HL-60/S4 (cell line): ENCODE results near the gene SLC35B2.

Source experiments
- in situ Hi-C: fragments of 300-500 bp; cut with MboI; formaldehyde crosslinking; loops from 2 replicates; pipeline ENCODE4 v1.14.3; 2022; ENCODE audit warnings: low sequenced_read_pairs

The SLC35B2 gene

GRCh38 chr6:44255105-44255808 is 2.1 kb downstream of the SLC35B2 start:
- in situ Hi-C loops, result no loop called here

GRCh38 chr6:44254191-44255104 is 2.9 kb downstream of the SLC35B2 start:
- in situ Hi-C loops, result no loop called here

GRCh38 chr6:44253307-44254101 is 3.8 kb downstream of the SLC35B2 start:
- in situ Hi-C loops, result no loop called here

GRCh38 chr6:44251576-44252524 is 5.5 kb downstream of the SLC35B2 start:
- in situ Hi-C loops, result no loop called here

- in situ Hi-C loops, result no loop called here
Observed at GRCh38 chr6:44250718-44251123, 6.6 kb downstream of the SLC35B2 start.

- in situ Hi-C loops, result no loop called here
Observed at GRCh38 chr6:44250067-44250717, 7.1 kb downstream of the SLC35B2 start.

- in situ Hi-C loops, result loop anchor here (5.0 kb wide), 1 partner anchor 77 kb away; no protein-coding TSS in a partner anchor
Observed at GRCh38 chr6:44249082-44249748, 8.1 kb downstream of the SLC35B2 start.

GRCh38 chr6:44248579-44248978 is 8.7 kb downstream of the SLC35B2 start:
- in situ Hi-C loops, result loop anchor here (5.0 kb wide), 1 partner anchor 76 kb away; no protein-coding TSS in a partner anchor

- in situ Hi-C loops, result loop anchor here (5.0 kb wide), 1 partner anchor 75 kb away; no protein-coding TSS in a partner anchor
Observed at GRCh38 chr6:44247338-44248302, 9.7 kb downstream of the SLC35B2 start.

- in situ Hi-C loops, result loop anchor here (5.0 kb wide), 1 partner anchor 74 kb away; no protein-coding TSS in a partner anchor
Observed at GRCh38 chr6:44246663-44247337, 10.5 kb downstream of the SLC35B2 start, which contains the start of gene HSP90AB1. Gene HSP90AB1, plus strand, starts transcription at chr6:44247101. Its CDS starts 1,529 bp downstream, at chr6:44248630.

GRCh38 chr6:44245912-44246662 is 11.2 kb downstream of the SLC35B2 start:
- in situ Hi-C loops, result loop anchor here (5.0 kb wide), 1 partner anchor 74 kb away; no protein-coding TSS in a partner anchor

- in situ Hi-C loops, result loop anchor here (5.0 kb wide), 1 partner anchor 73 kb away; no protein-coding TSS in a partner anchor
Observed at GRCh38 chr6:44245391-44245911, 11.9 kb downstream of the SLC35B2 start.

- in situ Hi-C loops, result no loop called here
Observed at GRCh38 chr6:44243345-44243744, 14.0 kb downstream of the SLC35B2 start.

GRCh38 chr6:44238687-44239350 is 18.5 kb downstream of the SLC35B2 start:
- in situ Hi-C loops, result no loop called here

- in situ Hi-C loops, result no loop called here
Observed at GRCh38 chr6:44237813-44238433, 19.4 kb downstream of the SLC35B2 start.
